Thyroid gland (tissue), 4 donors: Measurements from ENCODE around the gene POPDC2.

Experiments used
- POLR2A ChIP-seq, 2 donors: fragments of 450-650 bp; IDR thresholded peaks; one replicate each; pipeline ENCODE4 v1.6.1; 2017; ENCODE audit warnings: antibody characterized with exemption in 2 of 2, mild to moderate bottlenecking in 2 of 2, moderate library complexity in 1 of 2
- TF ChIP-seq, protein P1 (sequence below), 6 experiments: fragments of 200-600 bp in 3 of 6; fragments of 450-650 bp in 3 of 6; sonication (generic) in 3 of 6; IDR thresholded peaks; one replicate each; pipeline ENCODE4 v1.5.1; 2016 to 2019; ENCODE audit warnings: antibody characterized with exemption in 6 of 6, mild to moderate bottlenecking in 2 of 6, inconsistent platforms in 1 of 6, moderate library complexity in 1 of 6

DNA sequence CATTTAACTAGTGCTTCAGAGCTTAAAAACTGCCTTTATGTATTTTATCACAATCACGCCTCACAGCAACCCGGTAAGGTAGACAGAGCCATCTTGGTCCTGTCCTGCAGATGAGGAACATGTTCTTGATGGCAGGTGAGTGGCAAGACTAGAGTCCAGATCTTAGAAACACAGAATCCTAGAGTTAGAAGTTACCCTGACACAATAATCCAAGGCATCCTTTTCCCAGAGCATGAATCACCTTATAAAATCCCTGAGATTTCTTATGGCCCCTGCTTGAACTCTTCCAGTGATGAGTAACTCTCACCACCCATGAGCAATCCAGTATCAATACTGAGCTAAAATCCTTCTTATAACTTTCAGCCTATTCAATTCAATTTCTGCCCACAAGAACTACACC, 16.9 kb downstream of the POPDC2 start:
- TF ChIP-seq, protein P1, sequence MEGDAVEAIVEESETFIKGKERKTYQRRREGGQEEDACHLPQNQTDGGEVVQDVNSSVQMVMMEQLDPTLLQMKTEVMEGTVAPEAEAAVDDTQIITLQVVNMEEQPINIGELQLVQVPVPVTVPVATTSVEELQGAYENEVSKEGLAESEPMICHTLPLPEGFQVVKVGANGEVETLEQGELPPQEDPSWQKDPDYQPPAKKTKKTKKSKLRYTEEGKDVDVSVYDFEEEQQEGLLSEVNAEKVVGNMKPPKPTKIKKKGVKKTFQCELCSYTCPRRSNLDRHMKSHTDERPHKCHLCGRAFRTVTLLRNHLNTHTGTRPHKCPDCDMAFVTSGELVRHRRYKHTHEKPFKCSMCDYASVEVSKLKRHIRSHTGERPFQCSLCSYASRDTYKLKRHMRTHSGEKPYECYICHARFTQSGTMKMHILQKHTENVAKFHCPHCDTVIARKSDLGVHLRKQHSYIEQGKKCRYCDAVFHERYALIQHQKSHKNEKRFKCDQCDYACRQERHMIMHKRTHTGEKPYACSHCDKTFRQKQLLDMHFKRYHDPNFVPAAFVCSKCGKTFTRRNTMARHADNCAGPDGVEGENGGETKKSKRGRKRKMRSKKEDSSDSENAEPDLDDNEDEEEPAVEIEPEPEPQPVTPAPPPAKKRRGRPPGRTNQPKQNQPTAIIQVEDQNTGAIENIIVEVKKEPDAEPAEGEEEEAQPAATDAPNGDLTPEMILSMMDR (IDR thresholded peaks at IDR 0.05) = no peak
- TF ChIP-seq POLR2A (IDR thresholded peaks at IDR 0.05) = no peak
